HT1080 (cell line): ENCODE data around the gene IL21. TPM values are rescaled to one million over a fixed set of nuclear protein-coding genes. Genes with fewer than 3 reads are reported as not detected.
"Not testable (repeated sequence)": the region's sequence is repeated elsewhere in the genome, so short reads cannot be mapped to it uniquely, and the experiment has no call there.

Experiments
- DNase-seq: peaks from one replicate; pipeline ENCODE4 v3.0.0-alpha.2; 2015; ENCODE audit warnings: low read depth
- polyA plus RNA-seq, 2 experiments: library from polyadenylated mRNA; depleted of rRNA; stranded (reverse); fragments of >200 nt; gene quantifications; 2 replicates each; pipeline ENCODE4 v1.2.3, GENCODE V29; 2015
- total RNA-seq: library from RNA; depleted of rRNA; stranded (reverse); fragments of >200 nt; shearing (Covaris generic); gene quantifications from 2 replicates; pipeline ENCODE4 v1.2.3, GENCODE V29; 2014; rRNA removed

IL21 gene
- total RNA-seq, result not detected in 2 replicates
- not detected in 2 replicates for polyA plus RNA-seq (2015; cell fraction: cytosol; rRNA removed)
- polyA plus RNA-seq (2015; cell fraction: nucleus; rRNA removed), result not detected in 2 replicates

DNA sequence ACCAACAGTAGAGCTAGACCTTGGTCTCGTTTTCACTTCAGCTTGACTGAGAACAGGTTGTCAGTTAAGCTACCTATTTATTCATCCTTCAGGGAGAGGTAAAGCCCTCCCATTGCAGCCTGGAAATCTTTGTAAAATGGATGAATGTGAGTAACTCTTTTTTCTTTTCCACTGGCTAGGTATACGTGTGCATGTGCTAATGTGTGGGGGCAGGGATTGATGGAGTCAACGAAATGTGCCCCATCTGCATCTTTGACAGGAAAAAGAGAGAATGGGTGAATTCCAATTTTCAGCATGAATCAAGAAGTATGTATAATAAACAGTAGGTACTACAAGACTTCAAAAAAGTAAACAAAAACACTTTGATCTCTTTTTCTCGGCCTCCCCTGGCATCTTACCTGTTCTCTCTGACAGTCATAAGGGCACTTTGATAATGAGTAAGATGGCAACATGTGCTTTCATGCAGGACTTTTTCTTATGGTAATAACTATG lies at the start of gene IL21:
Gene IL21, minus strand, starts transcription at position 51 of the 492 bp plus-strand sequence. CDS start 55 bp downstream, outside the sequence.
- no peak for DNase-seq

- DNase-seq, result no peak
Observed at GRCh38 chr4:122669911-122670738, 49.3 kb upstream of the IL21 start.

DNA sequence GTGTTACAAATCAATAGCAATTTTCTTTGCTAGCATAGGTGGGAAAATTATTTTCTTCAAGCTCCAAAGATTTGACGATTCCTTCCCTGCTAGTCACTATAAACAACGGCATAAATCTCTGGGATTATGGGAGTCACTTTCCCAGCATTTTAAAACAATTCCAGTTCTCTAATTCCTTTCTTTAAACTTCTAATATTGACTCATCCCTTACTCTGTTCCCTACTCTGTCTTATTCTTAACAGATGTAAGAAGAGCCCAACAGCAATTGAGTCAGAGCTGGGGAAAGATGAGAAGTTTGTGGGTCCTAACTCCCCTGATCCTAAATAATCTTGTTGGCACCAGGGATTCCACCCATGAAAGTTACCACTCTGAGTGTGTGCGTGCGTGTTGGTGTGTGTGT lies 47.4 kb upstream of the IL21 start:
- DNase-seq, result peak; percentile 54

DNA sequence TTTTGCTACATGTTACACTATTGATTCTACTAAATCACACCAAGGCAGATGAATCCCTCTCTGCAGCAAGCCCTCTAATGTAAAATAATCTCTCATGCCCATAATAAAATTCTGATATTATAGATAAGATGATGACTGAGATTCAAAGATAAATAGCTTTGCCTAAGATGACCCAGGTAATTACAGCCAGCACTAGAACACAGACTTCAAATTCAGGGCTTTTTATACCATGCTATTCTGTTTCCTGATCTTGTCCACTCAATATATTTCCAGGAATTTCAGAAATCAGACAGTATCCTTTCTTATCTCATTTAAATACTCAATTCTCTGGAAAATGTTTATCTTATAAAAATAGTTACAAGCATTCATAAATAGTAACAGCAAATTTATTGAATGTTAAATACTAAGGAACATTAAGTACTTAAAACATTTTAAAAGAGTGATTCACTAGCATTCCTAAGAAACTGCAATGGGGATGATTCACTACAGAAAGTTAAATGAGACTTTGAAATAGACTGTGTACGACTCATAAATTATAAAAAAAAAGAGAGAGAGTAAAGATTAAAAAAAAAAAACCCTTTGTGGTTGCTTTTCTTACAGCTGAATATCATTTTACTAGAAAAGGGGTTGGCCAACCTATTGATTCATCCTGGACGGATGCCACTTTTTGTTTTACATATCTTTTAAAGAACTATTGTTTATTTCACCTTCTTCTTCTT lies 45.8 kb upstream of the IL21 start:
- peak; percentile 95 for DNase-seq

DNA sequence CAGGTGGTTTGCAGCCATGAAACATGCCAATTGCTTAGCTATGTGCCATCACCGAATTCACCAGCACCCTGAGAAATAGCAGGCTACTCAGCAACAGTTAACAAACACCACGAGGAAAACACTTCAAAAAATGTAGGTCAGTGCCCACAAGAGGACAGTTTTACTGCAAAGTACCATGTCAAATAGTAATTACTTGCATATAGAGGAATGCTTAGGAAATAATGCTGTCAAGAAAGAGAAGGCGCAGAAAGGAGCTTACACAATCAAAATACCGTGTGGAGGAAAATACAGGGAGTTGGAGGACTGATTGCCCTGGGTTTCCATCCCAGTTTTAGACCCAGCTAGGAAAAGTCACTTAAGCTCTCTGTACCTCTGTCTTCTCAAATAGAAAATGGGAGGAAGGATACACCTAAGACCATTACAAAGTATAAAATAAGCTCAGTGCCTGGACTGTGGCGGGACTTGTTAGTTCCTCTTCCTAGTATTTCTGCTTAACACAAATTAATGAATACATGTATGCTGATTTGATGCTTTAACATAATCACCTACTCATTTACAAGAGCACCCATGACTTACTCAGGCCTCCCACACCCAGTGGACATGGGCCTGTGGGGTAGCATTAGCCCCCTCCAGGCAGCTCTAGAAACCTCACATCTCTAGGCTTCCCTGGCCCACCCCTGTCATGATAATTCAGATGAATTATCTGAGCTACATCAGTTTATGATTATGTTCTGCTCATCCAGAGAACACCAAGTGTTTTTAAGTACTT lies 44.5 kb upstream of the IL21 start:
- DNase-seq, result no peak

DNA sequence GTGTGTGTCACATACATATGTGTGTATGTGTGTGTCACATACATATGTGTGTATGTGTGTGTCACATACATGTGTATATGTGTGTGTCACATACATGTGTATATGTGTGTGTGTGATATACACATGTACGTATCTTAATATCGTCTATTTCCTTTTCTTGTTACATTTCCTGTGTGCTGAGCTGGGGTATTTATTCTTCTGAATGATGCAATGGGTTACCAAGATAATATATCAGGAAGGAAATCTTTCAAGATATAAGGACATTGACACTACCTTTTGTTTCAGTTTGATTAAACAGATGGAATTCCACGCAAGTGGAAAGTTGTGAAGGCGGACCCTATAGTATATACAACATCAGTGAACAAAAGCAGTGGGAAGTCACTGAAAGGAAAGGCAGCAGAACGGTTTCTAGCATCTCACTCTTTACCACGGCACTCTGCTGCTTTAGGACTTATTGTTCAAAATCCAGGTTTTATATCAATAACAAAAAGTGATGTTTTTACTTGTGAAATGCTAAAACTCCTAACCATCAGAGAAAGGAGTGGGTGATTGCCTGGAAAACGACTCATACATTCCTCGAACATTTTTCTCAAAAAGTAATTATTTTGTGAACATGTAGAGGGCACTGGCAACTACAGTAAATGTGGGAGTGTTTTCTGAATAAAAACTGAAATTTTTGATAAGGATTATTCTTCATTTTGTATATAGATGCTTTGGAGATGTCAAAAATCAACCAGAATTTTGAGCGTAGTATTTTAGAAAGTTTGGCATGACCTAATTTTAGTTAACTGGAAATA lies 43.1 kb upstream of the IL21 start:
- DNase-seq, result no peak

GRCh38 chr4:122663291-122663690 lies 42.4 kb upstream of the IL21 start:
- DNase-seq, result no peak

DNA sequence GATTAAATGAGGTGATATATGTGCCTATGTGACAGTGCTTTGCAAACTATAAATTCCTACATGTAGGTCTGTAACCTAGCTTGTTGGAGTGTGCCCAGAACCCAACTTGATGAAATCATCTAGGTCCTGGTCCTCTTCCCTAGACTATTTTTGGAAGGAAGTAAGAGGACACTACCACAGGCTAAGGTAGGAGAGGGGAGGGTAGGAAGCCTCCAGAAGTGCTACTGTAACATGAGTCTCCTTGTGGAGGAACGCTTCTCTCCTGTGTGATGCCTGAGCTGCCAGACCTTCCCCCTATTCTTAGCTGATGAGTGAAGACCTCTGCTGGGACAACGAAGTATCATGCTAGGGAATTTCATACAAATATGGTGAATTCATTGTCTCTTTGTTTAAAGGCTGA lies 41.8 kb upstream of the IL21 start:
- no peak for DNase-seq

DNA sequence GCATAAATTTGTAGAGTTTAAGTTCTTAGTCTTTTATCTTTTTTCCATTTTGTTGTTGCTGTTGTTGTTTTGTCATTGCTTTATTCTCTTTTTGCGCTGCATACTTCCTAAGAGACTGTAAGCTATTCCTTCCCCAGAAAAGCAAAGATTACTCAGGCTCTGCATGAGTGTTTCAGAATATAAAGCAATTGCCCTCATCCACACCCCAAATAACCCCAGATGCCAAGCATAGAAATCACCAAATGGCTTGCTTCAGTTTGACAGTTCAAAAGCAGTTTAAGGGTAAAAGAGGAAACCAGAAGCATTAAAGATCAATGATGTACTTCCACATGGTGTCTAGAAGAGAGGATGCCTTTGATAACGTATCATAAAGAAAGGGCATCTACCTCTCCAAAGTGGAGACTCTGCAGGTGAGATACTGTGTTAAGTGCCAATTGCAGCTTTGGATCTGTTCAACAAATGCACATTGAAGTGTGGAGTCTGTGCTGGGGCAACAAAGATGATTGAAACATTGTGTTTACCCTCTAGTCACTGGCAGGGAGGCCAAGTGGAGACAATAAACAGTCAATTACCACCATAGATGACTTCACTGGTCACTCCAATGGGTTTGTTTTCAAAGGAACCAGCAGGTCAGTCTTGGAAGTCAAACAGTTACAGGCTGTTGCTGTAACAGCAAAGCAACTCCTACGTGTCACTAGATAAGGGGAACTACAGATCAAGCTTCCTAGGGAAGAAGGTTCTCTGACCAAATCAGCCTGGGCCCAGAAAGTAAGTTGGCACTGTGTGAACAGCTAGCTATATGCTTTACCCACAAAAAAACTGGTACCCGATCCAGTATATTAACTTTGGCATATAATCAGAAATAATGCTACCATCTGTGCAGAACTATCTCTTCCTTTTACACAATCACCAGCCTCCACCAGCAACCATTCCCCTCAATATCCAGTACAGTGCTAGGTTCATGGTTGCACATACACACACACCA lies 40.6 kb upstream of the IL21 start:
- DNase-seq, result no peak

- no peak for DNase-seq
Observed at GRCh38 chr4:122658818-122659295, 38.0 kb upstream of the IL21 start.

DNA sequence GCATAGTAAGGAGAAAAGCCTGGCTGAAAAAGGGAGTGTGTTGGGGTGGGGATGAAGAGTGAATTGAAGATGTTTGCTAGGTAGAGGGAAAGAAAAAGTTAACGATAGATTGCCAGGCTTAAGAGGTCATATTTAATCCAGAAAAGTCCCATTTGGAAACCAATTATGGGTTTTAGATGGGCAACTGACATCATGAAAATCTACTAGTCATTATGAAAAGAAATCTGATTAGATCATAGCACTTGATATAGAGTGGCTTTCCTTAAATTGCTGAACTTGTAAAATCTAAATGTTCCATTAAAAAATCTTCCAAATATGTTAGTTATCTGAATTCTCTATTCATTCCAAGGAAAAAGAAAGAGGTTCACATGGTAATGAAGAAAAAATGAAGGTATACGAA lies 37.5 kb upstream of the IL21 start:
- no peak for DNase-seq

DNA sequence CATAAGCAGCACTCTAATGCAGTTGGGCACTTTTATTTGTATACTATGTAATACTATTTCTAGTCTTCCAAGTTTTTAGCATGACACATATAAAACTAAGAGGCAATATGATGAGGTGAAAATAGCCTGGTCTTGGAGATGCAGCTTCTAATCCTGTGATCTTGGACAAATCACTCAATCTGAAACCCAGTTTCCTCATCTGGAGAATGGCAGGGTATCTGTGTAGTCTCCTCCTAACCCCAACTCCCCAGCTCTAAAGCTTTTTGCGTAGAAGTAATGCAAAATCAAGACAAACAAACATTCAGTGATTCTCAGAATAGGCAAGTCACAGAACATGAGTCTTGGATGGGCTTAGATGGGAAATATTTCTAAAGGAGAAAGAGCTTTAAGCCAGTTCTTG lies 36.7 kb upstream of the IL21 start:
- DNase-seq, result no peak

DNA sequence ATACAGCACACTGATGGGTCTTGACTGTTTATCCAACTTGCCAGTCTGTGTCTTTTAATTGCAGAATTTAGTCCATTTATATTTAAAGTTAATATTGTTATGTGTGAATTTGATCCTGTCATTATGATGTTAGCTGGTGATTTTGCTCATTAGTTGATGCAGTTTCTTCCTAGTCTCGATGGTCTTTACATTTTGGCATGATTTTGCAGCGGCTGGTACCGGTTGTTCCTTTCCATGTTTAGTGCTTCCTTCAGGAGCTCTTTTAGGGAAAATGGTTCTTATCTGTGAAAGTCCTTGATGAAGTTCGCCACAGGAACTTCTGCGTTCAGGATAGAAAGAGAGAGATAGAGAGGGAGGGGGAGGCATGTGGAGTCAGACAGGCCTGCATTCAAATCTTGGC lies 35.7 kb upstream of the IL21 start:
- not testable (repeated sequence) for DNase-seq

DNA sequence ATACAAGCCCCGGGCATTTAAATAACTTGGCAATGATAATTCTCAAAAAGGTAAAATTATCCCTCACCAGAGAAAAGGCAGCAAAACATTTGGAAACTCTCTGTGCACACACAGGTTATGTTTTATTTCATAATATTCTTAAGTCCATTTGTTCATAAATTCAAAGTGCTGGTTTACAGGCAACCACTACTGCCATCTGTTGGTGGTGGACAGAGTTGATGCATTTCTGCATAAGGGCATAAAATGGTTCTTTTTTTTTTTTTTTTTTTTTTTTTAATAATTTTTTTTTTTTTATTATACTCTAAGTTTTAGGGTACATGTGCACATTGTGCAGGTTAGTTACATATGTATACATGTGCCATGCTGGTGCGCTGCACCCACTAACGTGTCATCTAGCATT lies 31.5 kb upstream of the IL21 start:
- no peak for DNase-seq

GRCh38 chr4:122650148-122650547 lies 29.3 kb upstream of the IL21 start:
- no peak for DNase-seq

DNA sequence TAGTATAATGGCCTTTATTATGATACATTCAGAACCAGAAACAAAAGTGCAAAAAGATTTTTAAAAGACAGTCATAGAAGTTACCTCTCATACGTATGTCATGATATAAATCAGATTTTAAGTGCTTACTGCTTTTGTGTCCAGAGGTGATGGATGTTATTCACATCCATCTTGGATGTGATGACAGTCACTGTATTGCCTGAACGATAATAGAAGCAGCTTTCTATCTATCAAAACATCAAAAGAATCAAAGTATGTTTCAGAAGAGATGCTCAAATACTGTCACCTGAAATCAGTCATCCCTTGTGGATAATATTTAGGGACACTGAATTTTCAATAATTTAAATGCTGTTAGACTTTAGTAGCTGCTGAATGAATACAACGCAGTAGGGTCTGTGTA lies 26.8 kb upstream of the IL21 start:
- no peak for DNase-seq

DNA sequence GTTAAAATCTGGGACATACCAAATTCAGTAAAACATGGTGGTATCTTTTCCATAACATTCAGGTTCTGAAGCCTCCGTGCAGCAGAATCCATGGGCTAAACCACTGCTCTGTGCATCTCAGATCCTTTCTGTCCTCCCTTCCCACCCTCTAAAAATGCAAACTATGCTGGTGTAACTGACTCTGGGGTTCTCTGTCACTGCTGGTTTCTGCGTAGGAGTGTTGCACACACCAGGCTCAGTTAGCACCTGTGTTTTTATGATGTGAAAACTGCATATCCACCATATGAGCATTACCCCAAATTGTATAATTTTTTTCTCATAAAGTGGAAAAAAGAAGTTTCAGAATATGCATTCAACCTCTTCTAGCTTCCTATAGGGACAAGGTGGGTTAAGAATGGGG lies 22.4 kb upstream of the IL21 start:
- no peak for DNase-seq

GRCh38 chr4:122639181-122639580 lies 18.3 kb upstream of the IL21 start:
- peak; percentile 88 for DNase-seq

DNA sequence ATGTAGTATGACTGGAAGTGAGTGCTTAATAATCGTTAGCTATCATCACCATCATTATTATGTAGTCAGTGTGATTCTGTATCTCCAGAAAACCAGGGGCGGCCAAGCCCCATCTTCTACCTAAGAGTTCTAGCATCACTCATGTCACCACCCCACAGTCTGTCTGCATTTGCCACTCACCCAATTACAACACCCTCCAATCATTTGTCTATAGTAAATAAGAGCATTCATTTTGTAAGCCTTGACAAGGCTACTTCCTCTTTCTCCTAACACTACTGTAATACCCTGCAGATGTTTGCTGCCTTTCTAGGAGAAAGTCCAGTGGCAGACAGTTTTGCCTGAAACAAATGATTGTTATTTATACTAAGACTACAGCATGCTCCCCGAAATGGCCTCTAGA lies 15.8 kb upstream of the IL21 start:
- no peak for DNase-seq
